ENCODE results near the gene CCDC149.

- TF ChIP-seq CTCF (CRISPR knock-in tag; IDR thresholded peaks at IDR 0.05) (no peak), ZBTB39 (CRISPR knock-in tag; IDR thresholded peaks at IDR 0.05) (no peak), ZNF740 (CRISPR knock-in tag; IDR thresholded peaks at IDR 0.05) (no peak)
Measured at GRCh38 chr4:24934311-24934710, 21.5 kb upstream of the CCDC149 start.

Measured in HepG2 (cell line).